UCSD-AML1 (cell line): ENCODE measurements around the gene ANXA2.

Source experiments
- DNase-seq: peaks from one replicate; lab custom pipeline; 2025; ENCODE audit not compliant: unreplicated experiment; lab: John Stamatoyannopoulos, UW

Gene ANXA2

GRCh38 chr15:60372227-60372626 is 25.6 kb downstream of the ANXA2 start:
- DNase-seq = no peak

- peak; percentile 68 for DNase-seq
These were observed 26.4 kb downstream of the ANXA2 start for GRCh38 chr15:60371175-60372051.

DNA sequence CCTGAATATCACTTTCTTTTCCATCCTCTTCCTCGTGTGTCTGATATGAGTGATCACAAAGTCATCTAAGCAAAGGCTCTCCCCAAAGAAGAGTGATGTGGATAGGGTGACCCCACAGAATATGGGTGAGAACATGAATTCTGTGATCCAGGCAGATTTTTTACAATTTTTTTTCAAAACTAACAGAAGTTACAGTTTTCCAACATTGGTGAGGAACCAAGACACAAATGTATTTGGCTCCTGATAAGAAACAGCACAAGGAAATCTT is 27.0 kb downstream of the ANXA2 start:
- no peak for DNase-seq

GRCh38 chr15:60370105-60370868 is 27.5 kb downstream of the ANXA2 start:
- DNase-seq = no peak

DNA sequence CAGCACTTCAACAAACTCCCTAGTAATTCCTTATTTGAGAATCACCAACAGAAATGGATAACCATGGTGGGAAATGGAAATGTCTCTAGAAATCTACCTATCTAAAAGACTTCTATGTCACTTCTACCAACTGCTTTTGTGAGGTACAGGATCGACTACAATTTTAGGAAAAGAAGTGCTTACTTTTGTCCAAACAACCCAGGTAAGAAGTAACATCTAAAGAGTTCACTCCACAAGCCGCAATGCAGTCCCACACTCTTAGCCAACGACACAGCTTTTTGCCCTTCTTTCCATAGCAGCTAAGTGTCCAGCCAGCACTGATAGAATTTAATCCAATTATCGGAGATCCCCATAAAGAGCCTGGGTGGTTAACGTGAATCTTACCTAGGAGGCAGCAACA is 28.1 kb downstream of the ANXA2 start:
- no peak for DNase-seq

DNA sequence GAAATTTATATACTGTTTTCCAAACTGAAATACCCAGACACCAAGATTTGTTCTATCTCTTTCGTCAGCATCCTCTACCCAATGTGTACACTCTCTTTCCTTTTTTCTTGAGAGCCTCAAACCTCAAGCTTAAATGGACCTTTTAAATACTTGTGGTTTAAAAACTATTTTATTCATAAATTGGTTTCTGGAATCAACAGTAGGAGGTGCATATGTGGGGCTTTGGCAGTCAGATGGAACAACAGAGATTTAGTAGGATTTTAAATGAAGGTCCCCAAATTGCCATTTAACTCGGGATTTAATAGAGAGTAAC is 33.2 kb downstream of the ANXA2 start:
- no peak for DNase-seq

GRCh38 chr15:60363903-60364611 is 33.7 kb downstream of the ANXA2 start:
- no peak for DNase-seq

DNA sequence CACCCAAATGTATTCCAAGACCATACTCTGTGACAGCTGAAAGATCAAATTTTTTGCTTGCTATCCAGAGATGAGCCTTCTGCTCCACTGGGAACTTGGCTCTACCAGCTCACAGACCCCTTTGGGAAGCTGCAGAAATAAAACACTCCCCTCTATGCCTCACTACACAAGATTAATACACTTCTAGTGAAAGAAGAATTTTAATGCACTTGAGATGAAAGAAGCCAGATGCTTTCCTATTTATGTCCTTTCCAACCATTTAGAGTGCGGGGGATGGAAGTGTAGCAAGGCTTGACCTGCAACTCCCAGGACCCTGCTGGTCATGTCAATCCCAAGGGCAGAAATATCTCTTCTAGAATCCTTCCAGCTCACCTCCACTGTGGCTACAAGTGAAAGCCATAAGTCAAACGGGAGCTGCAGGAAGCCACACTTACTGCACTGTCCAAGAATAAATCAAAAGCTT is 34.7 kb downstream of the ANXA2 start:
- no peak for DNase-seq

- DNase-seq = no peak
These were observed 35.3 kb downstream of the ANXA2 start for GRCh38 chr15:60362321-60363086.

GRCh38 chr15:60359738-60360137 is 38.0 kb downstream of the ANXA2 start:
- DNase-seq = peak; percentile 22

- no peak for DNase-seq
These were observed 38.7 kb downstream of the ANXA2 start for GRCh38 chr15:60358935-60359682.

DNA sequence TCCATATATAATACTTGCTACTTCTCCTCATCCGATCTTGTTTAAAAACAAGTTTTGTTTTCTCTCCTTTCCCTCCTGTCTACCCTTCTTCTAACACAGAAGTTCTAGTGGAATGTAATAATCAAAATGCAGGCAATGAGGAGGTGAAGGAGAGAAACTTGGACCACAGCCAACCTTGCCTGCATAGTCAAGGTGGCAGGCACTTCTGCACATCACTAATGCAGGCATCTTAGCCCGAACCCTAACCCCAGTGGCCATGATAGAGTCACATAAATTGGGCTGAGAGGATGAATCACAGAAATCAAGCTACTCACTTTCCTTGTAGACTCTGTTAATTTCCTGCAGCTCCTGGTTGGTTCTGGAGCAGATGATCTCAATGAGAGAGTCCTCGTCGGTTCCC is 41.0 kb downstream of the ANXA2 start:
- no peak for DNase-seq

DNA sequence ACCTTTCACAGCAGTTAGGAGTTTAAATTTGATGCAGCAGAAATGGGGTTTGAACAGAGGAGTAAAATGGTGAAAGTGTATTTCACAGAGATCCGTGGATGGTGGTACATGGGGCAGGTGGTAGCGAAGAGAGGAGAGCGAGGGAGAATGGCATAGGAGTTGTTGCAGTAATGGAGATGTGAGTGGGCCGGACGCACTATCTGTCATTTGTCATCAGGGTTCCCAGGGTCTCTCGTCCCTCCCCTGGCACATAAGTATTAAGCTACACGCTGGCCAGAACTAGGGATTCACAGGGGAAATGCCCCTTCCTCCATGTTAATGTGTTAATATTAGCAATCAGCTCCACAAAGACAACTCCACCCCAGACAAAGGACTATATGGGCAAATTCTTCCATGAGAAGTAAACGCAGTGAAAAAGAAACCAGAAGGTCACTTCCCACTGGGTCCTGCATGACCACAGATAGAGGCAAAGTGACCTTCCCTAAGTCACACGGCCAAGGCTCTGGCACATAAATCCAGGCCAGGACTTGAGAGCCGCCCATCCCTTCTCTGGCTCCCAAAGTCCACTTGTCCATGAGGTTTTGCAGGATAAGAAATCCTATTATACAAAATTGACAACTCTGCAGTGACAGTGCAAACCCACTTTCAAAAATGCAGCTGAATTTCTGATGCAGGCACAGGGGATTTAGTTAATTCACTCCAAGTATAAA is 42.5 kb downstream of the ANXA2 start:
- no peak for DNase-seq

GRCh38 chr15:60353245-60353920 is 44.4 kb downstream of the ANXA2 start:
- no peak for DNase-seq

DNA sequence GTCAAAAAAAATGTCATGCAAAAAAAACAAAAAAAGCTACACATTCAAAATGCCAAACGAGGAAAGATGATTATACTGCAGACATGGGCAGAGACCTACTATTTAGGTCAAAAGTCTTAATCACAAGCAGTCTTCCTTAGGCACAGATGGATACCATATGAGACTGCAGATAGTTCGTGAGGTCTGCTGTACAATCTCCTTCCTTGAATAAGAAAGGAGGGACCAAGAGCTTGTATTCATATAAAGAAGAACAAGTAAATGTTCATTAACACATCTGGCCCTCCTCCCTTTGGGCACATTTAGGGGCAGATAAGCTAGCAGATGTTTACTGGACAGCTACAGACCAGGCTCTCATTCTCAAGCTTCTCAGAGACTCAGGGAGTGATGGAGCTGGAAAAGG is 45.3 kb downstream of the ANXA2 start:
- DNase-seq = no peak

DNA sequence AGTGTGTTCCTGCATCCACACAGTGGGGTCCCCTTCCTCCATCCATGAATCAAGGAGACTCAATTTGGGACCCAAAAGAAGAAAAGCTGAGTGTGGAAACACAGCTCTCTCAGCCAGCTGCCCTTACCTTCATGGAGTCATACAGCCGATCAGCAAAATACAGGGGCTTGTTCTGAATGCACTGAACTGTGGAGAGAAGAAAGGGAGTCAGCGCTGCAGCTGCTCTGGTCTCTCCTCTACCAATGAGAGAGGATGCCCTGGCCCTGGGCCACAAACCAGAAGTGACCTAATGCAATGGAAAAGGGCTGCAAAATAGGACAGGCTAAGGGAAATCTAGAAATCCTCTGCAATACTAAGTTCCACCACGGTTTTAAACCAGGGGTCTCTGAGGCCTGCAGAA is 46.7 kb downstream of the ANXA2 start:
- no peak for DNase-seq

DNA sequence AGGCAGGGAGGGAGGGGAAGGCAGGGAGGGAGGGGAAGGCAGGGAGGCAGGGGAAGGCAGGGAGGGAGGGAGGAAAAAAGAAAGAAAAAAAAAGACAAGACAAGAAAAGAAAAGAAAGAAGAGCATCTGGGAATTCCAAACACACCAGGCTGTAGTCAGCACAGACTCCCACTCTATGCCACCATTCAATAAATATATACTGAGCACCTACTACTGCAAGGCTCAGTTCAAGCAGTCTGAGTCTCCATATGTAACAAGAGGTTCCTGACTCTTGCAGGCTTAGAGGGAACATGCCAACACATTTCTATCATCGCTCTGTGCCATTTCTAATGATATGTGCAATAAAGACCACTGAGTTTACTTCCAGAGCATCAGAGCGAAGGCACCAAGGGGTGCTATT is 47.7 kb downstream of the ANXA2 start:
- no peak for DNase-seq

- DNase-seq = no peak
These were observed 48.2 kb downstream of the ANXA2 start for GRCh38 chr15:60349589-60349988.

DNA sequence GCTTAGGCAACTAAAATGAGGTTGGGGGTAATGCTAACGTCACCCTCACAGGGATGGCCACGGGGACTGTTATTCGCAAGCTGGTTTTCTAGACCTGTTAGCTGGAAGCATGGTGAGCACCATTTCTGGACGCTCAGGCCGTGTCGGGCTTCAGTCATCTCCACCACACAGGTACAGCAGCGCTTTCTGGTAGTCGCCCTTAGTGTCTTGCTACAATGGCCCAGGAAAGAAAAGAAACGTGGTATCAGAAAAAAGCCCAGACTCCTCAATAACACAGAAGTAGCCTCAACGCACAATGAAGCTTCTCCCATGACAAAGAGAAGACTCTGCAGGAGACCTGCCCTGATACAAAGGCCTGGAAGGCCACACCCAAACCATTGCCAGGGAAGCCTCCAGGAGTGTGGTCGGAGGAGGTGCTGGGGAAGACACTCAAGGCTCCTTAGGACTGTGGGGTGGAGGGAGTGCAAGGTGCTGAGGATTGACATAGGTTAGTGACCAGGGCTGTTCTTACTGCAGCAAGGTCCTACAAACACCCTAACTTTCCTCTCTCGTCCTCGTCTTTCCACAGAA is 50.2 kb downstream of the ANXA2 start:
- DNase-seq = no peak
